PC-3 (cell line): ENCODE measurements around the gene TIPARP. TPM values are rescaled to one million over a fixed set of nuclear protein-coding genes. Genes with fewer than 3 reads are reported as not detected.

Experiments used
- ATAC-seq: fragments of 200-7000 bp; cut with Tn5 transposase; 2 replicates; pipeline ENCODE4 v1.9.1; 2020; ENCODE audit warnings: mild to moderate bottlenecking, moderate library complexity
- BruUV-seq: library from RNA; stranded (reverse); fragments of 400-500 nt; replicated peaks from 2 replicates; lab custom pipeline; 2021; lab: Mats Ljungman, UMichigan
- CTCF ChIA-PET: fragments of 300-600 bp; sonication (Branson Sonifier 250); formaldehyde crosslinking; loops from one replicate; lab custom pipeline; 2022; ENCODE audit warnings: antibody characterized with exemption; lab: Charles Lee
- POLR2A ChIA-PET: fragments of 300-600 bp; sonication (Branson Sonifier 250); formaldehyde crosslinking; loops from one replicate; lab custom pipeline; 2022; ENCODE audit warnings: antibody characterized with exemption; ENCODE audit not compliant: unreplicated experiment; lab: Charles Lee
- DNase-seq: peaks from one replicate; pipeline ENCODE4 v3.0.0-alpha.2; 2015
- H2AFZ ChIP-seq: fragments of 300-600 bp; sonication (generic); 2 replicates; pipeline ENCODE4 v1.6.0; 2016; ENCODE audit warnings: antibody characterized with exemption, low read length
- H3F3A ChIP-seq: fragments of 300-600 bp; sonication (generic); one replicate; pipeline ENCODE4 v1.6.0; 2017; ENCODE audit warnings: antibody characterized with exemption, low read length, control low read depth, mild to moderate bottlenecking; ENCODE audit not compliant: unreplicated experiment
- H3K27ac ChIP-seq: fragments of 300-600 bp; sonication (generic); 2 replicates; pipeline ENCODE4 v1.5.1; 2016; ENCODE audit warnings: mild to moderate bottlenecking, low read length
- H3K27me3 ChIP-seq: fragments of 300-600 bp; sonication (generic); 2 replicates; pipeline ENCODE4 v1.6.1; 2016; ENCODE audit warnings: low read length, mixed read lengths
- H3K36me3 ChIP-seq: fragments of 300-600 bp; sonication (generic); 2 replicates; pipeline ENCODE4 v1.6.1; 2016; ENCODE audit warnings: low read depth, mixed run types, low read length, mixed read lengths
- H3K4me1 ChIP-seq: fragments of 300-600 bp; sonication (generic); 2 replicates; pipeline ENCODE4 v1.5.1; 2016; ENCODE audit warnings: low read length; ENCODE audit not compliant: insufficient read depth
- H3K4me2 ChIP-seq: fragments of 300-600 bp; sonication (generic); 2 replicates; pipeline ENCODE4 v1.6.0; 2016; ENCODE audit warnings: low read length
- H3K4me3 ChIP-seq: fragments of 300-600 bp; sonication (generic); 2 replicates; pipeline ENCODE4 v1.5.1; 2016; ENCODE audit warnings: mild to moderate bottlenecking, low read length, mixed read lengths
- H3K79me2 ChIP-seq: fragments of 300-600 bp; sonication (generic); 2 replicates; pipeline ENCODE4 v1.6.1; 2017; ENCODE audit warnings: low read length, mixed read lengths
- H3K9ac ChIP-seq: fragments of 300-600 bp; sonication (generic); 2 replicates; pipeline ENCODE4 v1.6.0; 2016; ENCODE audit warnings: mild to moderate bottlenecking, low read length
- H3K9me2 ChIP-seq: fragments of 300-600 bp; sonication (generic); replicated peaks from 2 replicates; pipeline ENCODE4 v1.6.1; 2016; ENCODE audit warnings: mixed run types, low read length, mixed read lengths
- H3K9me3 ChIP-seq: fragments of 300-600 bp; sonication (generic); 2 replicates; pipeline ENCODE4 v1.6.1; 2016; ENCODE audit warnings: low read length, mixed read lengths
- H4K20me1 ChIP-seq: fragments of 300-600 bp; sonication (generic); 2 replicates; pipeline ENCODE4 v1.6.1; 2016; ENCODE audit warnings: low read length, mixed read lengths
- CTCF ChIP-seq: fragments of 300-600 bp; sonication (generic); conservative IDR thresholded peaks from 2 replicates; pipeline ENCODE4 v1.5.1; 2017; ENCODE audit warnings: antibody characterized with exemption, low read depth, mild to moderate bottlenecking, low read length
- EZH2 ChIP-seq: fragments of 300-600 bp; sonication (generic); IDR thresholded peaks from one replicate; pipeline ENCODE4 v1.6.1; 2017; ENCODE audit warnings: antibody characterized with exemption, mild to moderate bottlenecking, low read length; ENCODE audit not compliant: unreplicated experiment
- EZH2phosphoT487 ChIP-seq: fragments of 300-600 bp; sonication (generic); IDR thresholded peaks from 2 replicates; pipeline ENCODE4 v1.6.1; 2018; ENCODE audit warnings: mild to moderate bottlenecking, antibody characterized with exemption, low read length, borderline replicate concordance
- intact Hi-C: fragments of 100-400 bp; cut with micrococcal nuclease; formaldehyde crosslinking; loops from 2 replicates; pipeline ENCODE4 v1.9.0; 2023
- total RNA-seq: library from RNA; depleted of rRNA; stranded (reverse); fragments of >200 nt; gene quantifications from 2 replicates; pipeline ENCODE4 v1.2.3, GENCODE V29; 2014

The TIPARP gene
- total RNA-seq, 1 experiment from 2014 or later: 84.7 TPM

GRCh38 chr3:156654834-156655233, 19.6 kb upstream of the TIPARP start:
- Histone ChIP-seq H3K4me1 (no peaks in the 10 kb centered on the region), H2AFZ (no peak overlapping the region), H3K9me3 (no peaks in the 10 kb centered on the region), H3F3A (no peaks in the 10 kb centered on the region), H4K20me1 (no peaks in the 10 kb centered on the region), H3K4me2 (no peak overlapping the region), H3K9ac (no peak overlapping the region), H3K4me3 (no peak overlapping the region), H3K27me3 (no peaks in the 10 kb centered on the region), H3K9me2 (no peaks in the 10 kb centered on the region), H3K36me3 (no peaks in the 10 kb centered on the region), H3K79me2 (no peaks in the 10 kb centered on the region), H3K27ac (no peak overlapping the region)
- no peak for ATAC-seq
- CTCF ChIA-PET: no interaction called here
- BruUV-seq: no TSS peak
- no peak for DNase-seq
- TF ChIP-seq EZH2phosphoT487 (no peak), EZH2 (no peak), CTCF (no peak)
- POLR2A ChIA-PET: no interaction called here
- intact Hi-C loops: no loop called here

GRCh38 chr3:156655819-156656550, 18.4 kb upstream of the TIPARP start:
- no peaks in the 10 kb centered on the region for H3K79me2 ChIP-seq
- no peak overlapping the region for H3K4me2 ChIP-seq
- no TSS peak for BruUV-seq
- ATAC-seq: no peak
- no peaks in the 10 kb centered on the region for H3F3A ChIP-seq
- no peak for DNase-seq
- H3K4me3 ChIP-seq: no peak overlapping the region
- H4K20me1 ChIP-seq: no peaks in the 10 kb centered on the region
- ChIA-PET CTCF (no interaction called here), POLR2A (no interaction called here)
- no peak overlapping the region for H3K9ac ChIP-seq
- H3K9me2 ChIP-seq: no peaks in the 10 kb centered on the region
- no peaks in the 10 kb centered on the region for H3K36me3 ChIP-seq
- no peaks in the 10 kb centered on the region for H3K9me3 ChIP-seq
- intact Hi-C loops: no loop called here
- no peak overlapping the region for H3K27ac ChIP-seq
- no peak overlapping the region for H2AFZ ChIP-seq
- no peaks in the 10 kb centered on the region for H3K4me1 ChIP-seq
- TF ChIP-seq EZH2 (no peak), CTCF (no peak), EZH2phosphoT487 (no peak)
- H3K27me3 ChIP-seq: no peaks in the 10 kb centered on the region

GRCh38 chr3:156657440-156657839, 16.9 kb upstream of the TIPARP start:
- CTCF ChIA-PET: no interaction called here
- H3F3A ChIP-seq: no peaks in the 10 kb centered on the region
- no peak for DNase-seq
- no peak overlapping the region for H3K4me2 ChIP-seq
- no peaks in the 10 kb centered on the region for H3K9me3 ChIP-seq
- no peaks in the 10 kb centered on the region for H4K20me1 ChIP-seq
- H2AFZ ChIP-seq: no peak overlapping the region
- no peak for ATAC-seq
- no TSS peak for BruUV-seq
- H3K36me3 ChIP-seq: no peaks in the 10 kb centered on the region
- H3K79me2 ChIP-seq: no peaks in the 10 kb centered on the region
- H3K9me2 ChIP-seq: no peaks in the 10 kb centered on the region
- H3K27ac ChIP-seq: no peak overlapping the region
- no peak for TF ChIP-seq EZH2phosphoT487
- no peak for TF ChIP-seq CTCF
- TF ChIP-seq EZH2: no peak
- no peak overlapping the region for H3K9ac ChIP-seq
- POLR2A ChIA-PET: no interaction called here
- no peaks in the 10 kb centered on the region for H3K27me3 ChIP-seq
- no peak overlapping the region for H3K4me3 ChIP-seq
- no peaks in the 10 kb centered on the region for H3K4me1 ChIP-seq
- intact Hi-C loops: no loop called here
